HG03575 (cell line): ENCODE data around the gene SF3A2.

Experiments used
- ATAC-seq: cut with Tn5 transposase; IDR thresholded peaks from one replicate; pipeline ENCODE4 v1.9.1; 2021; ENCODE audit not compliant: unreplicated experiment, insufficient number of reproducible peaks, low FRiP score; ENCODE audit errors: extremely low read depth

Gene SF3A2

GRCh38 chr19:2248136-2249009 is 11.7 kb downstream of the SF3A2 start:
- no peak for ATAC-seq

- ATAC-seq = no peak
Observed at GRCh38 chr19:2249010-2249866, 12.6 kb downstream of the SF3A2 start, which contains the start of gene AMH. Gene AMH, plus strand, starts transcription at chr19:2249323. Its CDS starts 10 bp downstream, at chr19:2249333.

- ATAC-seq = no peak
Observed at GRCh38 chr19:2249880-2250765, 13.5 kb downstream of the SF3A2 start.

- no peak for ATAC-seq
Observed at GRCh38 chr19:2250766-2251105, 14.1 kb downstream of the SF3A2 start.

GRCh38 chr19:2251106-2252054 is 14.8 kb downstream of the SF3A2 start:
- ATAC-seq = no peak

GRCh38 chr19:2252055-2252796 is 15.6 kb downstream of the SF3A2 start:
- ATAC-seq = no peak

GRCh38 chr19:2252797-2253105 is 16.1 kb downstream of the SF3A2 start:
- no peak for ATAC-seq

- no peak for ATAC-seq
Observed at GRCh38 chr19:2253106-2254063, 16.8 kb downstream of the SF3A2 start.

- ATAC-seq = no peak
Observed at GRCh38 chr19:2254064-2254872, 17.6 kb downstream of the SF3A2 start.

GRCh38 chr19:2255112-2255845 is 18.7 kb downstream of the SF3A2 start:
- no peak for ATAC-seq

GRCh38 chr19:2255982-2256685 is 19.5 kb downstream of the SF3A2 start, which contains the start of gene JSRP1:
Gene JSRP1, minus strand, starts transcription at chr19:2256417. Its CDS starts 1,103 bp downstream, at chr19:2255314.
- ATAC-seq = no peak

- no peak for ATAC-seq
Observed at GRCh38 chr19:2259336-2259735, 22.7 kb downstream of the SF3A2 start.

GRCh38 chr19:2260341-2260805 is 23.7 kb downstream of the SF3A2 start:
- ATAC-seq = no peak

- no peak for ATAC-seq
Observed at GRCh38 chr19:2261438-2262172, 25.0 kb downstream of the SF3A2 start.
